GM23338 (cell line): ENCODE results near the gene SLC22A3. TPM values are rescaled to one million over a fixed set of nuclear protein-coding genes. Genes with fewer than 3 reads are reported as not detected.
"Not testable (repeated sequence)": the region's sequence is repeated elsewhere in the genome, so short reads cannot be mapped to it uniquely, and the experiment has no call there.

ENCODE experiments used
- ATAC-seq: fragments of 200-7000 bp; cut with Tn5 transposase; 3 replicates; pipeline ENCODE4 v1.9.1; 2020
- DNase-seq: peaks from one replicate; pipeline ENCODE4 v3.0.0-alpha.2; 2015; ENCODE audit warnings: low spot score
- H2AFZ ChIP-seq: fragments of 200-600 bp; sonication (generic); 2 replicates; pipeline ENCODE4 v1.8.0; 2016; ENCODE audit warnings: antibody characterized with exemption, mild to moderate bottlenecking, moderate library complexity
- H3F3A ChIP-seq: fragments of 200-600 bp; sonication (generic); replicated peaks from 2 replicates; pipeline ENCODE4 v1.8.0; 2017; ENCODE audit warnings: antibody characterized with exemption, mixed run types, low read depth
- H3K27ac ChIP-seq: fragments of 200-600 bp; sonication (generic); 2 replicates; pipeline ENCODE4 v1.6.1; 2016; ENCODE audit warnings: low read depth
- H3K27me3 ChIP-seq: fragments of 200-600 bp; sonication (generic); 2 replicates; pipeline ENCODE4 v1.8.0; 2016; ENCODE audit warnings: mild to moderate bottlenecking, mixed run types, moderate library complexity; ENCODE audit not compliant: insufficient read depth
- H3K36me3 ChIP-seq: fragments of 200-600 bp; sonication (generic); 2 replicates; pipeline ENCODE4 v1.8.0; 2016; ENCODE audit warnings: mild to moderate bottlenecking; ENCODE audit not compliant: insufficient read depth
- H3K4me1 ChIP-seq: fragments of 200-600 bp; sonication (generic); 2 replicates; pipeline ENCODE4 v1.8.0; 2016; ENCODE audit warnings: mild to moderate bottlenecking, moderate library complexity; ENCODE audit not compliant: insufficient read depth
- H3K4me2 ChIP-seq: fragments of 200-600 bp; sonication (generic); 2 replicates; pipeline ENCODE4 v1.7.1; 2017; ENCODE audit warnings: mixed run types
- H3K4me3 ChIP-seq: fragments of 200-600 bp; sonication (generic); 2 replicates; pipeline ENCODE4 v1.6.1; 2016; ENCODE audit warnings: mixed run types
- H3K79me2 ChIP-seq: fragments of 200-600 bp; sonication (generic); replicated peaks from 2 replicates; pipeline ENCODE4 v1.8.0; 2017; ENCODE audit warnings: mild to moderate bottlenecking; ENCODE audit not compliant: insufficient read depth
- H3K9me2 ChIP-seq: fragments of 200-600 bp; sonication (generic); 2 replicates; pipeline ENCODE4 v1.8.0; 2017; ENCODE audit not compliant: insufficient read depth
- H4K20me1 ChIP-seq: fragments of 200-600 bp; sonication (generic); replicated peaks from 2 replicates; pipeline ENCODE4 v1.8.0; 2017; ENCODE audit warnings: mild to moderate bottlenecking; ENCODE audit not compliant: insufficient read depth
- H3K27ac Mint-ChIP-seq: 2 replicates; pipeline ENCODE4 v1.8.0; 2020; ENCODE audit warnings: inconsistent platforms, mild to moderate bottlenecking, moderate library complexity, mixed read lengths
- H3K27me3 Mint-ChIP-seq: 3 replicates; pipeline ENCODE4 v1.8.0; 2022; ENCODE audit warnings: low read depth, mild to moderate bottlenecking, moderate library complexity, mixed read lengths, inconsistent platforms; ENCODE audit not compliant: insufficient read depth, poor library complexity
- H3K36me3 Mint-ChIP-seq: 3 replicates; pipeline ENCODE4 v1.8.0; 2021; ENCODE audit warnings: low read depth, mild to moderate bottlenecking, inconsistent platforms, moderate library complexity, mixed read lengths
- H3K4me1 Mint-ChIP-seq: 3 replicates; pipeline ENCODE4 v1.8.0; 2020; ENCODE audit warnings: mild to moderate bottlenecking, inconsistent platforms, mixed read lengths
- H3K4me3 Mint-ChIP-seq: 3 replicates; pipeline ENCODE4 v1.8.0; 2021; ENCODE audit warnings: moderate library complexity, mild to moderate bottlenecking, inconsistent platforms, mixed read lengths
- H3K9me3 Mint-ChIP-seq: 3 replicates; pipeline ENCODE4 v1.8.0; 2020; ENCODE audit warnings: moderate library complexity, mild to moderate bottlenecking, inconsistent platforms, mixed read lengths
- CREB1 ChIP-seq: fragments of 250-450 bp; sonication (Bioruptor Pico); IDR thresholded peaks from 2 replicates; pipeline ENCODE4 v1.5.0; 2020; ENCODE audit warnings: low read depth, mild to moderate bottlenecking, moderate library complexity
- EZH2phosphoT487 ChIP-seq: fragments of 200-600 bp; sonication (generic); IDR thresholded peaks from one replicate; pipeline ENCODE4 v1.8.1; 2018; ENCODE audit warnings: antibody characterized with exemption; ENCODE audit not compliant: unreplicated experiment
- JUNB ChIP-seq: IDR thresholded peaks from one replicate; pipeline ENCODE4 v1.6.1; 2016; ENCODE audit warnings: antibody characterized with exemption; ENCODE audit not compliant: unreplicated experiment
- NANOG ChIP-seq: IDR thresholded peaks from 2 replicates; pipeline ENCODE4 v1.6.1; 2016; ENCODE audit warnings: antibody characterized with exemption, borderline replicate concordance
- POLR2AphosphoS5 ChIP-seq: IDR thresholded peaks from 2 replicates; pipeline ENCODE4 v1.6.1; 2016; ENCODE audit warnings: antibody characterized with exemption, low read depth
- polyA plus RNA-seq: library from polyadenylated mRNA; unstranded; fragments of >200 nt; fragmentation: Nextera tagmentation; extraction: Ambion mirVana; gene quantifications from 2 replicates; pipeline ENCODE4 v1.2.1, GENCODE V29; 2016
- total RNA-seq: library from RNA; depleted of rRNA; stranded (reverse); fragments of >200 nt; shearing (Covaris generic); gene quantifications from 2 replicates; pipeline ENCODE4 v1.2.3, GENCODE V29; 2014
- TF ChIP-seq, protein P1 (sequence below): IDR thresholded peaks from 2 replicates; pipeline ENCODE4 v1.6.1; 2016; ENCODE audit warnings: antibody characterized with exemption
- TF ChIP-seq, protein P2 (sequence below), 2 experiments: fragments of 200-600 bp in 1 of 2; sonication (generic) in 1 of 2; conservative IDR thresholded peaks; 2 replicates each; pipeline versions ENCODE4 v1.5.1 to v1.6.1; 2016 to 2017; ENCODE audit warnings: antibody characterized with exemption in 2 of 2, low read depth in 2 of 2, mild to moderate bottlenecking in 2 of 2, moderate library complexity in 1 of 2

Gene SLC22A3
- total and polyA plus RNA-seq, 2 experiments from 2014 or later: 0.78 to 3.2 TPM

DNA sequence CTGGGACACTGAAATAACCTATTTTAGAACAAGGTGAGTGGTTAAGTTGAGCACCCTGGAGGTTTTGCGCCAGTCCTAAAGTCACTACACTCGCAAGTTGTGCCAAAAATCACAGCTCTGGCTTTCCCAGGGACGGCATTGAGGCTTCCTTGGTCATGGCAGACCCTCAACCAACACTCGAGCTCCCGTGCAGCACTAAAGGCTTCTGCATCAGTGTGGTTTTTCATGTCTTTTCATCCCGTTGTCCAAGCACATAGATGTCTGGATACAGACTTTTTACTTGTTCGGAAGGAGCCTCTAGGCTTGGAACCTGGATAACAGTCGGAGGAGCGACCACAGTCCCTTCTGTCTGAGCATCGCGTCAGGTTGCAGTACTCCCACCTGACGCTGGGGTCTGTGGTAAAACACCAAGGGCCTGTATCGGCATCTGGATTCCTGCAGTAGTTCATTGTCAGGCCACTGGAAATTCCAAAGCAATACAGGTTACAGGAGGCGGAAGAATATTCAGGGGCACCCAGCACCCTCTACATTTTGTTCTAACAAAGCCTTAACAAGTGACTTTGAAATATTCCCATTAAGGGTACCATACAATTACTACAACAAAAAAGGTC lies 119.2 kb downstream of the SLC22A3 start:
- H3K27ac Mint-ChIP-seq, H2AFZ ChIP-seq: not testable (repeated sequence)
- peak; percentile 99 for ATAC-seq

DNA sequence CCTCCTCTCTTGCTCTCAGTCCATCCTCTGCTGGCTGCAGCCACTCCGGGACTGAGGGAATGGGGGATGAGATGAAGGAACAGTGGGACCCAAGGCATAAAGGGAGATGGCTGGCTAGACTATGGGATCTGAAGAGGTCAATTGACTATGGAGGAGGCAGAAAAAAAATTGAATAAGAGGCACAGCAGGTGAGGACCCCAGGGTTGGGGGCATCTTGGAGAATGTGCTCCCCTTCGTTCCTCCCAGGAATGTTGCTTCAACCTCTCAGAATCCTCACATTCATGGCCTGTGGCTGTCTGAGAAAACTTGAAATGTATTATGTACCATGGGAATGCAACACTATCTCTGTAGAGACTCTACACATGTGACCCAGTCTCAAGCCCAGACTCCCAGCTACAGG lies 121.0 kb downstream of the SLC22A3 start:
- Histone ChIP-seq H3K79me2 (no peaks in the 10 kb centered on the region), H3K9me2 (0 out of 2 replicates have a peak, but pooled peaks cover 2% of the 10 kb centered on the region), H3K27ac (no peak overlapping the region), H2AFZ (no peak overlapping the region), H3K4me1 (no peaks in the 10 kb centered on the region), H4K20me1 (no peaks in the 10 kb centered on the region), H3K36me3 (no peaks in the 10 kb centered on the region), H3F3A (no peaks in the 10 kb centered on the region), H3K27me3 (no peaks in the 10 kb centered on the region), H3K4me2 (no peak overlapping the region), H3K4me3 (no peak overlapping the region)
- peaks cover 6% of the 10 kb centered on the region; the same call in 2 of the 3 replicates for H3K36me3 Mint-ChIP-seq
- peaks cover 7% of the 10 kb centered on the region for H3K27me3 Mint-ChIP-seq
- no peak overlapping the region for H3K4me3 Mint-ChIP-seq
- H3K4me1 Mint-ChIP-seq: no peaks in the 10 kb centered on the region
- TF ChIP-seq POLR2AphosphoS5: no peak
- no peak for TF ChIP-seq JUNB
- TF ChIP-seq NANOG: no peak
- TF ChIP-seq, protein P1, sequence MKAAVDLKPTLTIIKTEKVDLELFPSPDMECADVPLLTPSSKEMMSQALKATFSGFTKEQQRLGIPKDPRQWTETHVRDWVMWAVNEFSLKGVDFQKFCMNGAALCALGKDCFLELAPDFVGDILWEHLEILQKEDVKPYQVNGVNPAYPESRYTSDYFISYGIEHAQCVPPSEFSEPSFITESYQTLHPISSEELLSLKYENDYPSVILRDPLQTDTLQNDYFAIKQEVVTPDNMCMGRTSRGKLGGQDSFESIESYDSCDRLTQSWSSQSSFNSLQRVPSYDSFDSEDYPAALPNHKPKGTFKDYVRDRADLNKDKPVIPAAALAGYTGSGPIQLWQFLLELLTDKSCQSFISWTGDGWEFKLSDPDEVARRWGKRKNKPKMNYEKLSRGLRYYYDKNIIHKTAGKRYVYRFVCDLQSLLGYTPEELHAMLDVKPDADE: no peak
- TF ChIP-seq EZH2phosphoT487: no peak
- no peak for TF ChIP-seq CREB1 (CRISPR knock-in tag)
- peaks cover 5% of the 10 kb centered on the region; the same call in 2 of the 3 replicates for H3K9me3 Mint-ChIP-seq
- no peak overlapping the region for H3K27ac Mint-ChIP-seq
- DNase-seq (no peak), ATAC-seq (no peak)

More for the DNA sequence above, 119.2 kb downstream of the SLC22A3 start:
- H3K4me1 Mint-ChIP-seq, H3K9me2 ChIP-seq, H3K36me3 ChIP-seq, H4K20me1 ChIP-seq, H3K4me1 ChIP-seq, H3K27ac ChIP-seq, H3K79me2 ChIP-seq, H3K9me3 Mint-ChIP-seq, H3F3A ChIP-seq, H3K4me3 Mint-ChIP-seq, H3K4me2 ChIP-seq, H3K27me3 Mint-ChIP-seq, H3K4me3 ChIP-seq, H3K27me3 ChIP-seq, H3K36me3 Mint-ChIP-seq: not testable (repeated sequence)
- TF ChIP-seq, protein P2, sequence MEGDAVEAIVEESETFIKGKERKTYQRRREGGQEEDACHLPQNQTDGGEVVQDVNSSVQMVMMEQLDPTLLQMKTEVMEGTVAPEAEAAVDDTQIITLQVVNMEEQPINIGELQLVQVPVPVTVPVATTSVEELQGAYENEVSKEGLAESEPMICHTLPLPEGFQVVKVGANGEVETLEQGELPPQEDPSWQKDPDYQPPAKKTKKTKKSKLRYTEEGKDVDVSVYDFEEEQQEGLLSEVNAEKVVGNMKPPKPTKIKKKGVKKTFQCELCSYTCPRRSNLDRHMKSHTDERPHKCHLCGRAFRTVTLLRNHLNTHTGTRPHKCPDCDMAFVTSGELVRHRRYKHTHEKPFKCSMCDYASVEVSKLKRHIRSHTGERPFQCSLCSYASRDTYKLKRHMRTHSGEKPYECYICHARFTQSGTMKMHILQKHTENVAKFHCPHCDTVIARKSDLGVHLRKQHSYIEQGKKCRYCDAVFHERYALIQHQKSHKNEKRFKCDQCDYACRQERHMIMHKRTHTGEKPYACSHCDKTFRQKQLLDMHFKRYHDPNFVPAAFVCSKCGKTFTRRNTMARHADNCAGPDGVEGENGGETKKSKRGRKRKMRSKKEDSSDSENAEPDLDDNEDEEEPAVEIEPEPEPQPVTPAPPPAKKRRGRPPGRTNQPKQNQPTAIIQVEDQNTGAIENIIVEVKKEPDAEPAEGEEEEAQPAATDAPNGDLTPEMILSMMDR (conservative IDR thresholded peaks at IDR 0.05; ENCODE audit: low read depth in 2 of 2): peak; percentile 36 to 48
- peak; percentile 63 for DNase-seq

DNA sequence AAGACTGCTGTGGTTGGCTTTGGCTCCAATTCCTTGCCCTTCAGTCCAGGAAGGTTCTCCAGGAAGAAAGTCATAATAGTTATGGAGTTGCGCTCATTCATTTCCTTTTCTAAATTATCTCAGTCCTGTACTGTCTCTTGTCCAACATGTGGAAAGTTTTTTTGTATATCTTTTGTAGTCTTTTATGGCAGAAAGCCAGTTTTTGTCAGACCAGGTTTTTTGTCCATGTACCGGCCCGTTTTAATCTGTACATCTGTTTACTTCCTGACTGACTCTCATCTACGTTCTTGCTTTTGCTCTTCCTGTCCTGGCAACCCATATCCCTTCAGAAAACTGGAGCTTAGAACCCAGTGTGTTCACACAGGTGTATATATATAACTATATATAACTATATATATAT lies 127.9 kb downstream of the SLC22A3 start:
- H3K4me3 ChIP-seq, H3K79me2 ChIP-seq, H4K20me1 ChIP-seq, H3K9me3 Mint-ChIP-seq, H3K4me2 ChIP-seq, H2AFZ ChIP-seq, H3K4me1 Mint-ChIP-seq, H3K4me1 ChIP-seq, H3K4me3 Mint-ChIP-seq, H3F3A ChIP-seq, H3K27ac ChIP-seq, ATAC-seq, H3K27me3 ChIP-seq, H3K9me2 ChIP-seq, H3K36me3 ChIP-seq, H3K27ac Mint-ChIP-seq, H3K36me3 Mint-ChIP-seq, DNase-seq, H3K27me3 Mint-ChIP-seq: not testable (repeated sequence)

DNA sequence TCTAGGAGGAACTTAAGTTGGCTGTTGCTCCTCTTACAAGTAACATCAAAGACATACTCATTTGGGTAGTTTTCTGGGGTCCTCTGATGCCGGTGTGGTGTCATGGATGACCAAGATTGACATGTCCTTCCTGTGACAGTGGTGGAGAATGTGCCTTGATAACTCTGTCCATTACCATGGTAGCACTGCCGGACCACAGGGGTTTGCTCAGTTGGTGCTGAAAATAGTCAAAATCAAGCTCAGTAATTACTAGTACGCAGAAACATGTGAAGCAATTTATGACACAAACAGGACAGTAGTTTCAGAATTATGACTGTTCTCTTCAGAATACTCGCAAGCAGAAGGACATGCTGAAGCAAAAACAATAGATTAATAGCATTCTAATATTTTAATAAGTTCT lies 128.9 kb downstream of the SLC22A3 start:
- not testable (repeated sequence) for H4K20me1 ChIP-seq, DNase-seq, H3K27me3 ChIP-seq, H3K36me3 ChIP-seq, H3K27ac ChIP-seq, H3K79me2 ChIP-seq, H3K9me2 ChIP-seq, H3K4me1 ChIP-seq, H3K4me3 ChIP-seq, ATAC-seq, H3K27me3 Mint-ChIP-seq, H3K27ac Mint-ChIP-seq, H2AFZ ChIP-seq, H3K4me1 Mint-ChIP-seq, H3K4me2 ChIP-seq, H3K4me3 Mint-ChIP-seq, H3F3A ChIP-seq
- H3K36me3 Mint-ChIP-seq: peaks cover 20% of the 10 kb centered on the region
- H3K9me3 Mint-ChIP-seq: peaks cover 13% of the 10 kb centered on the region; the same call in 2 of the 3 replicates
